ENCODE data around the gene RHOH. TPM values are rescaled to one million over a fixed set of nuclear protein-coding genes. Genes with fewer than 3 reads are reported as not detected.

The RHOH gene
- total RNA-seq, 1 donor from 2014 or later = 127 TPM

DNA sequence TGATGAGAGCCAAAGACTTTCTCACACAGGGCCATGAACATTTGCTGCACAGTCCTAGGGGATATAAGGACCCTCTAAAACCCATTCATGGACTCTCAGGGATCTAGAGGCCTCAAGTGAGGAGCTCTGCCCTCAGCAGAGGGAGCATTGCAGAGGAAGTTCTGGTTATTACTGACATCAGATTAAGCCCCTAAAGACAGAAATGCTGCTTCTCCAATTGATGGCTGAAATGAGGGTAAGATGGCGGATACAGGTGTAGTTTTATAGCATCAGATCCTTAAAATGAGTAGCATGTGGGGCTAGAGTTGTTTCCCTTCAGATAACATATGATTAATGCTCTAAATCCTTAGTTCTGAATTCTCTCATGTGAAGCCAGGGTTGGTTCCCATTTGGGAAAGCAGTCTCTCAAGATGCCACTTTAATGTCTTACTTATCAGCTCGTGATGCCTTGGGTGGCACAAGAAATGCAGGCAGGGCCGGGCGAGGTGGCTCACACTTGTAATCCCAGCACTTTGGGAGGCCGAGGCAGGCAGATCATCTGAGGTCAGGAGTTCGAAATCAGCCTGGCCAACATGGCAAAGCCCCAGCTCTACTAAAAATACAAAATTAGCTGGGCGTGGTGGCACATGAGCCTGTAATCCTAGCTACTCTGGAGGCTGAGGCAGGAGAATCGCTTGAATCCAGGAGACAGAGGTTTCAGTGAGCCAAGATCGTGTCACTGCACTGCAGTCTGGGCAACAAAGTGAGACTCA is 7.9 kb downstream of the RHOH start:
- intact Hi-C loops (cut with micrococcal nuclease) = loop anchor here (1.0 to 10.0 kb wide), 3 partner anchors 9 to 850 kb away; no protein-coding TSS in a partner anchor

DNA sequence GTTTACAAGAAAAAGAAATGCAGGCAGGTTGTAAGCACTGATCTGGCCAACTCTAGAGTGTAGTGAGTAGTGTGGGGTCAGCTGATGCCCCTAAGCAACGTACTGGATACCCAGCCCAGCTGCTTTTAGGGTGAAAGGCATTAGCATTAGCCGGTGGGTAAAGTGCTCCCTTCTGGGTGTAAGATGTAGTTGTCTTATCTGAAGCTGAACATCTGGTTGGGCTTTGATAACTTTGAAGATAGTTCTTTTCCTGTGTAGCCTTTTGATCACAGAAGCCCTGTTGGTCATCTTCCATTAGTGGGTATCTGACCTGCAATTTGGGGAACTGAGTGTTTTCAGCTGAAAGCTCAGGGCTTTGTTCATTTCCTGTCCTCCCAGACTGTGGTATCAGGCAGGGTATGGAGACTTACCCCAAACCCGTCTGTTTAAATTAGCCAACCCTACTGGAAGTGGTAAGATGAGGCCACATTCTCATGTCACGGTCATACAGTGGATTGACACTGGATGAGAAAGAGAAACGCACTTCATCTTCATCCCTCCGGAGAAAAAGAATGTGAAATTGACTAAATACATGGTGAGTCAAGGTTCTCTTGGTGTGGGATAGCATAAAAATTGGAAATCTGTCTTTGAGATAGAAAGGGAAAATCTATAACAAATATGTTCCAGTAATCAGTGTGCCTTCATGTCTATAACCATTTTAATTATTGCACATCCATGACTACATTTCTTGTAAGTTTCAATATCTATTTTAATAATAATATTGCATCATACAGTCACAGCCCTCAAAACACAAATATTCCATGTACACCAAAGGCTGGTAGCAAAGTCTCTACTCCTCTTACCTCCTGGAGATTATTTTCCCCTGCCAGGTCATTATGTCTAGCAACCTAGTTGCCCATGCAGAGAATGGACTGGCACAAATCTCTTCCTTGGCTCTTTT is 8.7 kb downstream of the RHOH start:
- intact Hi-C loops (cut with micrococcal nuclease) = loop anchor here (1.0 to 10.0 kb wide), 3 partner anchors 10 to 851 kb away; no protein-coding TSS in a partner anchor

DNA sequence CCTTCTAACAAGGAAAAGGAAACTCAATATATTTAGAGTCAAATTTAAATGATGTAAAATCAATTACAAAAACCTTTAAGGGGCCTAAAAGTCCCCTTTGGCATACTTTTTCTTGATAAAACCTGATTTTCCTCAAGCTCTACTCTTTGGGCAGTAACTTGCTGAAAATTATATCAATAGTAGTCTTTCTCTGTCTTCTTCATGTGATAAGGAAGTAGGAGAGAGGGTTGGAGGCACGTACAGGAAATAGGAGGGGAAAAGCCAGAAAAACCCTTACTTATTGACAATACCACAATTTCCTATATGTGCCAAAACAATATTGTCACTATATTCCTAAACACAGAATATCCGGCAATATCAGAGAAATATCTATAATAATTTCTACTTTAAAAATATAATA is 9.6 kb downstream of the RHOH start:
- intact Hi-C loops (cut with micrococcal nuclease) = loop anchor here (10.0 kb wide), 1 partner anchor 852 kb away; no protein-coding TSS in a partner anchor

DNA sequence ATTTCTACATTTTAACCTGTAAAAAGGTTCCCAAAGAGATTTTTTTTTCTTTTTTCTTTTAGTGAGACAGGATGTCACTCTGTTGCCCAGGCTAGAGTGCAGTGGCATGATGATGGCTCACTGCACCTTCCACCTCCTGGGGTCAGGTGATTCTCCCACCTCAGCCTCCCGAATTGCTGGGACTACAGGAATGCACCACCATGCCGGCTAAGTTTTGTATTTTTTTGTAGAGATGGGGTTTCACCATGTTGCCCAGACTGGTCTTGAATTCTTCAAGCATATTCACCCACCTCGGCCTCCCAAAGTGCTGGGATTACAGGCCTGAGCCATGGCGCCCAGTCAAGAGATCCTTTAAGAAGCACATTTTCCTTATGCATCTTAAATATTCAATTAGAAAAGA is 12.6 kb downstream of the RHOH start:
- intact Hi-C loops (cut with micrococcal nuclease) = loop anchor here (10.0 kb wide), 1 partner anchor 855 kb away; no protein-coding TSS in a partner anchor

DNA sequence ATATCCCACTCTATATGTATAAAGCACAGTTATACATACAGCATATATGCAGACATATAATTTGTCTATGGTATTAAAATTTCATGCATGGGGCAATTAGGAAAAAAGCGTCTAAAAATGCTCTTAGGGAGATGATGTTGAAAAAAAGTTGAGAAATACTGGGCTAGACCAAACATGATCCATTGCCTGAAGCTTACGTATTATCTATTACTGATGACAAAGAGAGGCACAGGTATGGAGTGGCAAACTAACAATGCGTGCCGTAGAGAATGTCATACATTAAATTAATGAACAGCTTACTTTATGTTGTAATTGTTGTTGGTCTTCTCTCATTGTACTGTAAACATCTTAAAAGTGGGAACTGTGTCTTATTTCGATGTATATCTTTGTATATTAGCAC is 13.9 kb downstream of the RHOH start:
- intact Hi-C loops (cut with micrococcal nuclease) = no loop called here

DNA sequence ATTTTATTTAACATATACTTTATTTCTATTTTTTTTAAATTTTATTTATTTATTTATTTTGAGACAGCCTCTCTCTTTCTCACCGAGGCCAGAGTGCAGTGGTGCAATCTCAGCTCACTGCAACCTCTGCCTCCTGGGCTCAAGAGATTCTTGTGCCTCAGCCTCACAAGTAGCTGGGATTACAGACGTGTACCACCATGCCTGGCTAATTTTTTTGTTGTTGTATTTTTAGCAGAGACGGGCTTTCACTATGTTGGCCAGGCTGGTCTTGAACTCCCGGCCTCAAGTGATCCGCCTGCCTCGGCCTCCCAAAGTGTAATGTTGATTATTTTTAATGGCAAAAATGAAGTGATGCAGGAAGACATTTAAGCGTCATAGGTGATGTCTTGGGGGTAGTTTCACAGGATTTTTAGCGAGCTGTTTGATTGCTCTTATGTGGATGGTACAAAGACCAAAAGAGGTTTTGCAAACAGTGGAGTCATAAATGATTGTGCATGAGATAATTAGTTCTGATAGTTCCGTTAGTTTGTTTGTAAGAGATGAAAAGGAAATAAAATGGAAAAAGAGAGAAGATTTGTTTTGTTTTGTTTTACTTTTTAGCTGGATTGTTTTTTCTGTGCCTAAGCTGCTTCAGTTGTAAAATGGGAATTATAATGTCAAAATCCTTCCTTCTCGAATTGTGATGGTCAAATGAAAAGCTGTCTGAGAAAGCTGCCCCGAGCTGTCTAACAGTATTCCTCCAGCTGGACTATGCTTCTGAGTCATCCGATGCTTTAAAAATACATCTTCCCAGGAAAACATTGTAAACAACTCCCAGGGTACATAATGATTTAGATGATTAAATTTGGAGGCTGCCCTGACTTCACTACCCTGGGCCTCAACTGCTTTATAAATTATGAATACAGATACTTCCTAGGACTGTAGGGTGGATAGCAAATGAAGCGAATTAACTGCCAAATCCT is 14.7 kb downstream of the RHOH start:
- intact Hi-C loops (cut with micrococcal nuclease) = no loop called here

DNA sequence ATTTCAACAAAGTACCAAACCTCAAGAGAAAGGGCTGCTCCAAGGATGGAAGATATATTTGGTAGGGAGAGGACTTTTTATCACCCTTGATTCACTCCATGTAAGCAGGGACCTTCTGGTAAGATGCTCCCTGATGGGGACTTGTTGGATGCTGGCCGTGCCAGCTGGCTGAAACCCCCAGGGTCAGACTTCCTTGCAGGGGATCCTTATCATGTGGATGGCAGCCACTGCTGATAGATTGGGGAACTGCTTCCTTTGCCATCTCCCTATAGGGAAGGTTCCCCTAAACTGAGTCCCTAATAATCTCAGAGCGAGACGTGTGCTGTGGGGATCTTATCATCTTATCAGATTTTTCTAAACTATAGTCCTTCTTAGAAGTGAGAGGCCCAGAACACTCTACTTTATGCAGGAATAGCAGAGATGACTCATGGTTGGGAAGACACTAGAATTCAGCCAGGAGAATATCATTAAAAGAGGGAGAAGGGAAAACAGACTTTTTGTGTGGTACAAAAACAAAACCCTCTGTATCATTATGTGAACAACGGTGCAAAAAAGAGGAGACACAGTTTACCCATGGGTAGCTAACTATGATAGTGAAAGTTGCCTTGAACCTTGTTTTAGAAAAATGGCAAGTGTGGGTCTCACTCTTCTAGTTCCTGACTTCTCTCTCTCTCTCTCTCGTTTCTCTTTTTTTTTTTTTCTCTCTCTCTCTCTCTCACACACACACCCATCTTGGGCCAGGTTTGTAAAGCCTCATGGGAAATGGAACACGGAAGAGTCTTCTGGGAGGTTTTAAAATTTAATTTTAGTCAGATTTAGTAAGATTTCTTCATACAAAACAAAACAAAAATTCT is 16.1 kb downstream of the RHOH start:
- intact Hi-C loops (cut with micrococcal nuclease) = no loop called here

DNA sequence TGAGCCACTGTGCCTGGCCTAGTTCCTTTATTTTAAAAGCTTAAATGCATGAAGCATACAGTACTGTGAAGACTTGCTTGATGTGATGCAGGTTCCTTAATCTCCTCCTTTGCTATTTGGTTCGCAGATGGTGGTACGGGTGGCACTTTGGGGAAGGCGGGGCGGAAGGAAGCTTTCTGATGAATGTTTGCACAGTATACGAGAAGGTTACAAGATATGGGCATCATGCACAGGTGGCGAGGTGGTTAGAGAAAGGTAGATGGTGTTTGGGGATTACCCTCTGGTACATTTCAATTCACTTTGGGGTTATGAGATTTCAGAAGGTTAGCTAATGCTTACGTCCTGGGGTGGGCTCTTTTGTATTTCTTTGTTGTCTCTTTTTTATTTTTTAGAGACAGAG is 17.2 kb downstream of the RHOH start:
- intact Hi-C loops (cut with micrococcal nuclease) = no loop called here

DNA sequence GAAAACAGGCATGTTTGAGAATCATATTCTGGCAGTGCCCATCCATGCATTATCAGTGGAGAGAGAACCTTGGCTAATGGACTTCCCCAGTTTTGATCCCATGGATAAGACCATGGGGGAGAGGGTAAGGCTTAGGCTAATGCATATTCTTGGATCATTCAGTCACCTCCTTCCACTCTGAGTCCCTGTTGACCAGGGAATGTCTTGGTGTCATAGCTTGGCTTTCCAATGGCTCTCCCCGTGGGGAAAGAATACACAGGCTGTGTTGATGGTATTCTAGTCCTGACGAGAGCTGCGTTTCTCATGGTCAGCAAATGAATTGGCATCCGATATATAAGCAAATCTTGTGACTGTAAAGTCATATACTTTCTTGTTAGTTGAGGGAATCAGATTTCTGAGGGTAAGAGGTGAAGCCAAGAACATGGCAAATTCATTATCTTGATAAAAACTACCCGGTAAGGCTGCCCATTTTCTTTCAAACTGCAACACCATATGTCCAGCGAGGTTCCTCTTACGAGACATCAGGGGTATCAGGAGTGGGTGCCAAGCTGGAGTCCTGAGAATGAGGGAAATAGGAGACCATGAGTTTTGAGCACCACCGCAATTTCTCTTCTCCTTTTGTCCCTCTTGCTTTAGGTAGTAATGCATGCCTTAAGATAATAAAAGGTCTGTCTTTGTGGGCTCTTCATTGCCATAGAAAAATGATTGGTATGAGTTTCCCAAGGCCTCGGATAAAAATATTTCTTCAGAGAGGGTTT is 18.0 kb downstream of the RHOH start:
- intact Hi-C loops (cut with micrococcal nuclease) = no loop called here

DNA sequence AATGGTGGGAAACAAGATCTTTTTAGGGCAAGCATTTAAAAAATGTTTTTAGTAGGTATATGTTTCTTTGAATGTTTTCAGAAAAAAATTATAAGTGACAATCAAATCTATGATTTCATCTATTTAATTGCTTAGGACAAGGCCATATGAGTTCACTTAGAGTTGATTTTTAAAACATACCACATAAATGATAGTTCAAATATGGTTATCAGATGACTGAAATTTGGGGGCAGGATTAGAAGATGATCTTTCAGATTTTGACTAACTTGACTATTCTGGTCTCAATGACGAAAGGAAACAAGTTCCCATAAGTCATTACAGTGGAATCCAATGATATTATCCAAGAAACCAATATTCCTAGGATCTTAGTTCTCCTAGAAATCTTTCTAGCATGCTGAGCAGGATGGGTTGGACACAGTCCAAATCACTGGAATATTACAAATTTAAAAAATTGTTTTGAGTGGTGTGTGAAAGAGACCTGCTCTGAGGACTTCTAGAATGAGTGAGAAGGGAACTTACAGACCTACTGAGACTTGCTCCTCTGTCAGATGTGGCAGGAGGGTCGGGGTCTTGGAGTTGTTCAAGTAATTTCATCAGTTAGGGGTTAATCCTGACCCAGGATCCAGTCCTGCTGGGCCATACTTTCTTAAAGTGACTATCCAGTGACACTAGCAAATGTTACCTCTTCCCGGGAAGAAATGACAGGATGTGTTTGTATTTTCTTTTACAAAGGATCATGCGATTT is 20.0 kb downstream of the RHOH start:
- intact Hi-C loops (cut with micrococcal nuclease) = no loop called here

DNA sequence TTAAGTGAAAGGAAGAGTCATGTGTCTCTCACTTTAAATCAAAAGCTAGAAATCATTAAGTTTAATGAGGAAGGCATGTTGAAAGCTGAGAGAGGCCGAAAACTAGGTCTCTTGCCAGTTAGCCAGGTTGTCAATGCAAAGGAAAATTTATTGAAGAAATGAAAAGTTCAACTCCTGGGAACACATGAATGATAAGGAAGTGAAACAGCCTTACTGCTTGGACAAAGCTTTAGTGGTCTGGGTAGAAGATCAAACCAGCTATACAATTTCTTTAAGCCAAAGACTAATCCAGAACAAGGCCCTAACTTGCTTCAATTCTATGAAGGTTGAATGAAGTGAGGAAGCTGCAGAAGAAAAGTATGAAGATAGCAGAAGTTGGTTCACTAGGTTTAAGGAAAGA is 24.9 kb downstream of the RHOH start:
- intact Hi-C loops (cut with micrococcal nuclease) = no loop called here

DNA sequence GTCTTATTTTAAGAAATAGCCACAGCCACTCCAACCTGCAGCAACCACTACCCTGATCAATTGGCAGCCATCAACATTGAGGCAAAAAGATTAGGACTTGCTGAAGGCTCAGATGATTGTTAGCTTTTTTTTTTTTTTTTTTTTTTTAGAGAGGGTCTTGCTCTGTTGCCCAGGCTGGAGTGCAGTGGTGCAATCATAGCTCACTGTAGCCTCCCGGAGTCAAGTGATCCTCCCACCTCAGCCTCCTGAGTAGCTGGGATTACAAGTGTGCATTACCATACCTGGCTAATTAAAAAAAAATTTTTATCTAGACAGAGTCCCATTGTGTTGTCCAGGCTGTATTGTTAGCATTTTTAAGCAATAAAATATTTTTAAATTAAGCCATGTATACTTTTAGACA is 26.5 kb downstream of the RHOH start:
- intact Hi-C loops (cut with micrococcal nuclease) = no loop called here

DNA sequence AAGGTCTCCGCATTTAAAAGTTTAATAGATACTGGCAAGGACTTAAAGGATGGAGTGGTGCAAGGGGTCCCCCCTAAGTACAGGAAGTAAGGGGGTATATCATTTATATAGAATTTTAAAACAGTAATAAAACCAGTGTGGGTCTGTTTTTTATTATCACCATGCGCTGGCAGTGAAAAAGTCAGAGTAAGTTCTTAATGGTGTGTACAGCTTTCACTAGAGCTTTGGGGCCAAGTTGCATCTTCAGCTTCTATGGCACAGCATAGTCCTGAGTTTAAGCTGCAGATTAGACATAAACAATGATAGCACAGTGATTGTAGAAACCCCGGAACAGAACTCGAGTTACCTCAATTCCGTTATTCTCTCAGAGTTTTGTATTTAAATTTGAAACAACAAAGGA is 27.6 kb downstream of the RHOH start:
- intact Hi-C loops (cut with micrococcal nuclease) = no loop called here

DNA sequence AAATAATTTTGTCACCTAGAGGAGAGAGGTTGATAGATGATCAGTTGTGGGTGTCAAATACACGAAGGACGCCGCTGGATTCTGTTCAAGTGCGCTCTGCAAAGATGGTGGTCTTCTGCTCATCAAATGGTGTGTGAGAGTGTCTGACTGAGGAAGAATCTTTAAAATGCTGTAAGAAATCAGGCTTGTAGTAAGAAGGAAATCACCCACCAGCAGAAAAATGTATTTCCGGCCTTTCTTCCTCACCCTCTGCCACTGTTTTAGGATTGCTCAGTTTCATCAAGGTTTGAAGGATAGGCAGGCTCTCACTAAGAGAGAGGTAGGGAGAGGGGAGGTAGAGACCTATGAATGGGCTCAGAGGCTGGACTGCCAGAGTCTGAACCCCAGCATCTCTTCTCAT is 28.7 kb downstream of the RHOH start:
- intact Hi-C loops (cut with micrococcal nuclease) = loop anchor here (5.0 kb wide), 2 partner anchors 33 to 168 kb away; partner anchors contain the start of gene N4BP2

DNA sequence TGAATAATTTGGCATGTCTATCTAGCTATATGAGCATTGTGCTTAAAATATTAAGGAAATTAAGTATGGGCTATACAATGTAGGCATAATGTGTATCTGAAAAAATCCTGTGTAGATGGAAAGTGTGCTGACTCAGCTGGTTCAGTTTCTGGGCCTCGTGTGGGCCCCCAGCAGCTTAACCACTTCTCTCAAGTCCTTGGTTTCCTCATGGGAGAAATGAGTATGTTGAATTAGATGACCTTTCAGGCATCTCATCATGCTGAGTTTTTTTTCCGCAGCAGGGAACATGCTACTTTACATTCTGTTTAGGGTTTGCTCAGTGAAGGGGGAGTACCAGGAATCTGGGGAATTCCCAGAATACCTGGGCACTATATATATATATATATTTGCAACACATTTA is 30.5 kb downstream of the RHOH start:
- intact Hi-C loops (cut with micrococcal nuclease) = loop anchor here (1.0 to 5.0 kb wide), 4 partner anchors 16 to 170 kb away; partner anchors contain the start of gene N4BP2

DNA sequence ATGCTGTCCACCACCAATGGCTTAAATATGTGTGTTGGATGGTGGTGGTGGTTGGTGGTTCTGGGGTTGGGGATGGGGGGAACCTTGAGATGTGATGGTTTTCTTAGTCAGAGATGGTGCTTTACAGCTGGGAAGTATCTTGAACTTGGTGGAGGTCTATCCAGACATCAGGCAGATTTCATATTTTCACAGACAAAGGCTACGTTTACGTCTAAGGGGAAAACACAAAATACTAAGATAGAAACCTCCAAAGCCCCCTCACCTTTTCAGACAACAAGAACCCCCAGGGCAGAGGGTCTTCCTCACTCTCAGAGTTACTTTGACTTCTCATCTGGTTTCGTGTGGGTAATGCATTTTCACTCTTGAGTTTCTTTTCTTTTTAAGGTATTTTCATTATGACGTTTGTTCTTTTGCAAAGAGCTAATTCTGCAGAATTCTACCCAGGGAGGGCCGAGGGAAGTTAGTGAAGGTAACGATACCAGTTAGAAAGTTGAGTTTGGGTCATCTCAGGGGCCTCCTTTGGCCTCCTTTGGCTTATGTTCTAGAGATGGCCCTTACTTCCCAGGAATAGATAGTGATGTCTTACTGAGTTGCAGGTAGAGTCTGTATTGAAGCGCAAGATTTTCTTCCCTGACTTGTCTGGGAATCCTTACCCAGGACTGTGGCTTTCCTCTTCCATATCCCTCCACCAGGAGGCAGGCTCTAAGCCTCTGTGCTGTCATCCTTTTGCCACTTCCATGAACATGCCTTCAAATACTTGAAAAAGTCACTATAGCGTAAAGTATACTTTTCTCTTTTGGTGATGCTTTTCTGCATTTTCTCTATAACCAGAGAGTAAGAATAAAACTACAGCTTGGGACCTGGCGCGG is 31.9 kb downstream of the RHOH start:
- intact Hi-C loops (cut with micrococcal nuclease) = loop anchor here (1.0 to 5.0 kb wide), 4 partner anchors 23 to 171 kb away; partner anchors contain the start of gene N4BP2

DNA sequence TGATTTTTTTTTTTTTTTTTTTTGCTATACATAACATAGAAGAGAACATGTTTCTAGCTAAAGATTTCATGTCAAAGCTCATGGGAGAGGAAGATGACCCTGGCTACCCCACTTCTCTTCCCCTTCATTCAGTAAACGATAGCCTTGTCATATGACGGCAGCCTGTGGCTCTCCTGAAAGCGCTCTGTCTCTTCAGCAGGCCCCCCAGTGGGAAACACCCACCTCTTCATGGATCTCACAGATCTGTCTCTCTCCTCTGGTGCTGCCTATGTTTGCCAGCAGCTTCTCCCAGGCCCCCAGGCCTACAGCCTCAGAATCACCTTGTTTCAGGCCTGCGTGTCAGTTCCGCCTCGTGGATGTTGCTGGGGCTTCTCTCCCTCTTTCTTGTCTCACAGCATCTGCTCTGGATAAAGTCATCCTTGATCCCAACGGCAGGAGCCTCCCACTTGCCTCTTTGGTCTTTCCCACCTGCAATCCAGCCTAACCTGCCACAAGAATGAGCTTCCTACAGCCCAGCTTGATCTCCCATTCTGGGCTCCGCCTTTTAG is 34.6 kb downstream of the RHOH start:
- intact Hi-C loops (cut with micrococcal nuclease) = no loop called here

Measured in T-helper 2 cell treated with Interferon-gamma antibody and Interleukin-4, amounts not matched to agents 100 ng/mL and 5 ng/mL, for 36 hours (primary cell).